ENCODE results near the gene SLC47A1. TPM values are rescaled to one million over a fixed set of nuclear protein-coding genes. Genes with fewer than 3 reads are reported as not detected.

Gene SLC47A1
- total RNA-seq, 1 donor from 2014 or later = 1.7 TPM

DNA sequence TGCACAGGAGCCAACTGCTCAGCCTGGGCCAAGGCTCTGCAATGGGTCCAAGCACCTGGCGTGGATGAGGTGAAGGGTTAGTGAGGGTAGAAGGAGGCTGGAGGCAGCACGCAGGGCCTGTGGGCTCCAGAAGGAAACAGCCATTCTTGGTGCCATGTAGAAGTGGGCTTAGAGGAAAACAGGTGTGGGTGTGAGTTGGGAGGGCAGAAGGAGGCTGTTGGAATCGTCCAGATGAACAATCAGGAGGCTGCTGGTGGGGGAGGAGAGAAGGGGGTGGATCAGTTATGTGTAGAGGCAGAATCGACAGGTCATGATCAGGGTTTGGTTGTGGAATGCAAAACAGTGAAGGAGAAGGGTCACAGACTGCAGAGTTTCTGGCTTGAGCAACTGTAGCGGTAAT, 63.2 kb downstream of the SLC47A1 start:
- no peak for DNase-seq (ENCODE audit: low read depth in 2 of 2)

DNA sequence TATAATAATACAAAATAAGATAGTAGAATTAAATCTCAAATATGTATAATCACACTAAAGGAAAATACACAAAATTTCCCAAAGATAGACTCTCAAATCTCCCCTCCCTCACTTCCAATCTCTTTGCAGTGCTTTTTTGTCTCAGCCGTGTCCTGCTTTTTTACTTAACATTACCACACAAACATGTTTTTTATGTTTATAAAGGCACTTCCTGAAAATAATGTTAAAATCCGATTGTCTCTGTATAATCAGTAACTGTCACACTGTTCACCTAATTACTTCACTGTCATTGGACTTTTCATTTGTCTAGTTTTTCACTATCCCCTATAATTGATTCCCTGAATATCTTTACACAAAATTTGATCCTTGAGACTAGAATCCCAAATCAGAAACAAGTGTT, 76.7 kb downstream of the SLC47A1 start:
- DNase-seq (ENCODE audit: low read depth in 2 of 2) = no peak

DNA sequence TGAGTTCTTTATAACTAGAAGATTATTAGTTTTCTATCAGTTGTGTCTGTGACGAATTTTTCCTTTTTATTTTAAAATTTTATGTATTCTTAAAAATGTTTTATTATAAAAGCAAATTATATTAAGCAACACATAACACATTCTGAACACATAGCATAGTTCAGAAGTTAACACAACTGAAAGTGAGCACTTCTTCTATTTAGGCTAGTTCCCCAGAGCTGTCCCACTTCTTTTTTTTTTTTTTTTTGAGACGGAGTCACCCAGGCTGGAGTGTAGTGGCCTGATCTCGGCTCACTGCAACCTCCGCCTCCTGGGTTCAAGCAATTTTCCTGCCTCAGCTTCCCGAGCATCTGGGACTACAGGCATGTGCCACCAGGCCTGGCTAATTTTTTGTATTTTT, 77.2 kb downstream of the SLC47A1 start:
- DNase-seq (ENCODE audit: low read depth in 2 of 2) = no peak

DNA sequence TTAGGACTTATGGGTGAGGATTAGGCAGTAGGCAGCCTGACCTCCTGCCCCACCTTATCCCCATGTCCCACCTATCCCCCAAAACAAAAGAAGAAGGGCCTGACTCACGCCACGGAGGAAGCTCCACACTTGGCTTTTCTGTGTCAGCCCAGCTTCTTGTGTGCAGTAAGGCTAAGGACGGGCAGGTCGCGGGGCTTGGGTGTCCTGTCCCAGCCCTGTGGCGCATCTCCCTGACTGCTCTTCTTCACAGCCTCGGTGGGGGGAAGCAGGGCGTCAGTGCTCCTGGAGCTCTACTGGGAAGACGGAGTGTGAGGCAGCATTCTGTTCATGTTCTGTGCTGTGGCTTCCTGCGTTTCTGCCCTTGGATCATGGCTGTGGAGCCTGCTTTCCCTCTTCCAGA, 80.3 kb downstream of the SLC47A1 start:
- no peak for DNase-seq (ENCODE audit: low read depth in 2 of 2)

DNA sequence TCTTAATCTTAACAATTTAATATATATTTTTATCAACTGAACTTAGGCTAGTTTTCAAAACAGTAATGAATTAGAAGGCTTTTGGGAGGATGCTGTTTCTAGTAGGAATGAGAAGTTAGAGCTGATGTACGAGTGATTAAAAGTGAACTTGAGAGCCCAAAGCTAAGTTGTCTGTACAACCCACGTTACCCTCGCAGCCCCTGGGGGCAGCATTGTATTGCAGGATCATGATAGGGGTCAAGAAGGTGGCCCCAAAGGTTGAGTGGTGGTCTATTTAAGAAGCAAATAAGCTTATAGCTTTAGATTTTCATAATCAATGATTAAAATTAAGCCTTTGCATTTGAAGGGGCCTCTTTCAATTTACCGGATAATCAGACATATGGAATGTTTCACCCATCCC, 81.2 kb downstream of the SLC47A1 start:
- DNase-seq (ENCODE audit: low read depth in 2 of 2) = no peak

DNA sequence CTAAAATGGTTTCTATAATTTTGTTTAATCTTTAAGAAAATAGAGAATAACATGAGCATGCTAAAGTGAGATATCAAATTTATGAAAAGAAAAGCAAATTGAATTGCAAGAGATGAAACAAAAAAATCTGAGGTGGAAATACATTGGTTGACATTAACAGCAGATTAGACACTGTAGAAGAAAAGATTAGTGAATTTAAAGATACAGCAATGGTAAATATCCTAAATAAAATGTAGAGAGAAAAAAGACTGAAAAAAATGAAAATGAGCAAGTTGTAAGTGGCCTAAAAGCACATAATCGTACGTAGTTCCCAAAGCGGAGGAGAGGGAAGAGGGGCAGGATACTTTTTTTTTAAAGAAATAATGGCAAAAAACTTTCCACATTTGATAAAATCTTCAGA, 84.4 kb downstream of the SLC47A1 start:
- DNase-seq (ENCODE audit: low read depth in 2 of 2) = no peak

DNA sequence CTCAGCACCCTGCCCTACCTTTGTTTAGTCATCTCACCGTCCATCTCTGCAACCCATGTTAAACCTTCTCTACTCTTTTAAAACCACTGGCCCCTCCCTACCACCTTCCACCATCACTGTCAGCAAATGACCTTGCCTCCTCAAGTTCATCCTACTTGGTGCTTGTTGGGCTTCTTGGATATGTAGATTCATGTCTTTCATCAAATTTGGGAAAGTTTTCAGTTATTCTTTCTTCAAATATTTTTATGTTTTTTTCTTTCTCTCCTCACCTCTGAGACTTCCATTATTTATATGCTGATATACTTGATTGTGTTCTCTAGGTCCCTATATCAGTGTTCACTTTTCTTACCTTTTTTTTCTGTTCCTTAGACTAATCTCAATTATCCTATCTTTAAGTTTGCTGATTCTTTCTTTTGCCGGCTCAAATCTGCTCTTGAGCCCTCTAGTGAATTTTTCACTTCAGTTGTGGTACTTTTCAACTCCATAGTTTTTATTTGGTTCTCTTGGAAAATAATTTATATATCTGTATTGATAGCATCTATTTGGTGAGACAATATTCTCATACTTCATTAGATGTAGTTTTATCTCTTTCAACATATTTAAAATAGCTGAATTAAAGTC, 86.2 kb downstream of the SLC47A1 start:
- DNase-seq (ENCODE audit: low read depth in 2 of 2) = no peak

DNA sequence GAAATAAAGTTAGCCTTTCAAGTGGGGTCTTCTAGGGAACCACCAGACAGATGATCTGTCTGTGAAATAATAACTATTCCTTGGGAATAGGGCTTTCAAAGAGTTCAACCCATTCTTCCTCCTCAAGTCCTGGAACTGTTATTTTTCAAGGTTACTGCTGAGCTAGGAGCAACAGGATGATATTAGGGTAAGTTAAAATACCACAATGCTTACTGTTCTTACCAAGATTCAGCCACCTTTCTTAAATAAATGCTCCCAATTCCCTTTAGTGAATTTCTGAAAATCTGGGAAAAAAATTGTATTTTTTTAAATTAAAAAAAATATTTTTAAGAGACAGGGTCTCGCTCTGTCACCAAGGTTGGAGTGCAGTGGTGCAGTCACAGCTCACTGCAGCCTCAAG, 88.0 kb downstream of the SLC47A1 start:
- DNase-seq (ENCODE audit: low read depth in 2 of 2) = no peak

DNA sequence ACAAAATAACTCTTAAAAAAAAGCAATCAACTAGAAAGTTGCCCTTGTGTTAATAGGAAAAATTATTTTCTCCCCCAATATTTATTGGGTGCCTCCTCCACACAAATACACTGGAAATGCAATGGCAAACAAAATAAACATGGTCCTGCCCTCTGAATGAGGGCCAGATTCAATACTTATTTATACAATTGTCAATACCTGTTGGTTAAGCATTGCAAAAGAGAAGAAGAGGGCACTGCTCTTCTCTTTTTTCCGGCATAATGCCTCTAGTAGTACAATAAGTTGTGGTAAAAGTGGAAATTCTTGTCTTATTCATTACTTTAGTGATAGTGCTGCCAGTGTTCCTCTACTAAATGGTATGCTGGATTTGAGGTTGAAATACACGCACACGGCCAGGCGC, 92.4 kb downstream of the SLC47A1 start:
- no peak for DNase-seq (ENCODE audit: low read depth in 2 of 2)

Other genes starting within 250 kb of the SLC47A1 start
- gene B9D1, start 171.1 kb upstream of the SLC47A1 start, total RNA-seq = 13.8 and 17.2 TPM in 2 replicates
- gene MAPK7, start 155.4 kb upstream of the SLC47A1 start, total RNA-seq = 7.2 and 12.6 TPM in 2 replicates
- not detected in 2 replicates for gene MFAP4, start 146.7 kb upstream of the SLC47A1 start, total RNA-seq
- 0.25 and 0.39 TPM in 2 replicates for gene RNF112, start 122.6 kb upstream of the SLC47A1 start, total RNA-seq
- 23.6 and 43.9 TPM in 2 replicates for gene ALDH3A2, start 114.9 kb downstream of the SLC47A1 start, total RNA-seq
- not detected in 2 replicates for gene SLC47A2, start 182.7 kb downstream of the SLC47A1 start, total RNA-seq
- under 0.01 and 0.38 TPM in 2 replicates for gene ALDH3A1, start 214.4 kb downstream of the SLC47A1 start, total RNA-seq

All from dermis microvascular lymphatic vessel endothelial cell (primary cell).